Astrocyte (in vitro differentiated cells and primary cell): ENCODE data around the gene INSRR. TPM values are rescaled to one million over a fixed set of nuclear protein-coding genes. Genes with fewer than 3 reads are reported as not detected.
A peak's percentile ranks its signal among the peaks of the same experiment; 100 is the strongest.

Source experiments
- DNase-seq: peaks from one replicate; pipeline ENCODE4 v3.0.0-alpha.2; 2010; ENCODE audit warnings: low read depth
- FAIRE-seq: peaks from 2 replicates; lab custom pipeline; 2011; peaks lifted over from hg19 to GRCh38; lab: Jason Lieb, UNC
- H2AFZ ChIP-seq: 2 replicates; pipeline ENCODE4 v1.6.0; 2012; ENCODE audit warnings: low read depth, low read length, inconsistent platforms
- H3K27ac ChIP-seq: 2 replicates; pipeline ENCODE4 v1.5.1; 2011; ENCODE audit warnings: low read depth, low read length, inconsistent platforms
- H3K27me3 ChIP-seq: 2 replicates; pipeline ENCODE4 v1.6.0; 2011; ENCODE audit warnings: low read length, inconsistent platforms; ENCODE audit not compliant: insufficient read depth
- H3K36me3 ChIP-seq: 2 replicates; pipeline ENCODE4 v1.5.1; 2011; ENCODE audit warnings: low read length, inconsistent platforms; ENCODE audit not compliant: insufficient read depth
- H3K4me1 ChIP-seq: 2 replicates; pipeline ENCODE4 v1.5.1; 2011; ENCODE audit warnings: low read length, inconsistent platforms; ENCODE audit not compliant: insufficient read depth
- H3K4me2 ChIP-seq: 2 replicates; pipeline ENCODE4 v1.6.0; 2012; ENCODE audit warnings: low read length, inconsistent platforms
- H3K4me3 ChIP-seq: 2 replicates; pipeline ENCODE4 v1.5.1; 2011; ENCODE audit warnings: low read depth, mild to moderate bottlenecking, low read length, inconsistent platforms; ENCODE audit not compliant: insufficient read depth
- H3K79me2 ChIP-seq: 2 replicates; pipeline ENCODE4 v1.6.0; 2012; ENCODE audit warnings: mild to moderate bottlenecking, low read length, inconsistent platforms; ENCODE audit not compliant: insufficient read depth
- H3K9ac ChIP-seq: 2 replicates; pipeline ENCODE4 v1.6.0; 2012; ENCODE audit warnings: mild to moderate bottlenecking, low read length, inconsistent platforms
- H3K9me3 ChIP-seq: 2 replicates; pipeline ENCODE4 v1.5.1; 2012; ENCODE audit warnings: low read depth, mild to moderate bottlenecking, low read length, inconsistent platforms; ENCODE audit not compliant: insufficient read depth
- H4K20me1 ChIP-seq: 2 replicates; pipeline ENCODE4 v1.6.0; 2012; ENCODE audit warnings: low read length, inconsistent platforms; ENCODE audit not compliant: insufficient read depth
- H3K27ac Mint-ChIP-seq: one replicate; pipeline ENCODE4 v1.8.0; 2021; ENCODE audit warnings: mild to moderate bottlenecking, mixed read lengths; ENCODE audit not compliant: unreplicated experiment
- H3K27me3 Mint-ChIP-seq: one replicate; pipeline ENCODE4 v1.8.0; 2021; ENCODE audit warnings: low read depth, mixed read lengths; ENCODE audit not compliant: unreplicated experiment
- H3K36me3 Mint-ChIP-seq: one replicate; pipeline ENCODE4 v1.8.0; 2021; ENCODE audit warnings: low read depth, mixed read lengths; ENCODE audit not compliant: unreplicated experiment
- H3K4me1 Mint-ChIP-seq: one replicate; pipeline ENCODE4 v1.8.0; 2021; ENCODE audit warnings: low read depth, mixed read lengths; ENCODE audit not compliant: unreplicated experiment
- H3K4me3 Mint-ChIP-seq: one replicate; pipeline ENCODE4 v1.8.0; 2021; ENCODE audit warnings: mild to moderate bottlenecking, moderate library complexity, mixed read lengths; ENCODE audit not compliant: unreplicated experiment
- H3K9me3 Mint-ChIP-seq: one replicate; pipeline ENCODE4 v1.8.0; 2021; ENCODE audit warnings: mild to moderate bottlenecking, mixed read lengths; ENCODE audit not compliant: unreplicated experiment
- EZH2 ChIP-seq: IDR thresholded peaks from 2 replicates; pipeline ENCODE4 v1.6.1; 2012; ENCODE audit warnings: mild to moderate bottlenecking, low read length, inconsistent platforms; ENCODE audit not compliant: insufficient read depth
- total RNA-seq: library from RNA; stranded (reverse); gene quantifications from 2 replicates; pipeline ENCODE4 v1.2.1, GENCODE V29; 2021
- TF ChIP-seq, protein P1 (sequence below): IDR thresholded peaks from 2 replicates; pipeline ENCODE4 v1.5.1; 2011; ENCODE audit warnings: low read depth, mild to moderate bottlenecking, inconsistent platforms, low read length, moderate library complexity; ENCODE audit not compliant: insufficient read depth

The INSRR gene
- total RNA-seq, 1 donor from 2014 or later: 0.05 TPM

DNA sequence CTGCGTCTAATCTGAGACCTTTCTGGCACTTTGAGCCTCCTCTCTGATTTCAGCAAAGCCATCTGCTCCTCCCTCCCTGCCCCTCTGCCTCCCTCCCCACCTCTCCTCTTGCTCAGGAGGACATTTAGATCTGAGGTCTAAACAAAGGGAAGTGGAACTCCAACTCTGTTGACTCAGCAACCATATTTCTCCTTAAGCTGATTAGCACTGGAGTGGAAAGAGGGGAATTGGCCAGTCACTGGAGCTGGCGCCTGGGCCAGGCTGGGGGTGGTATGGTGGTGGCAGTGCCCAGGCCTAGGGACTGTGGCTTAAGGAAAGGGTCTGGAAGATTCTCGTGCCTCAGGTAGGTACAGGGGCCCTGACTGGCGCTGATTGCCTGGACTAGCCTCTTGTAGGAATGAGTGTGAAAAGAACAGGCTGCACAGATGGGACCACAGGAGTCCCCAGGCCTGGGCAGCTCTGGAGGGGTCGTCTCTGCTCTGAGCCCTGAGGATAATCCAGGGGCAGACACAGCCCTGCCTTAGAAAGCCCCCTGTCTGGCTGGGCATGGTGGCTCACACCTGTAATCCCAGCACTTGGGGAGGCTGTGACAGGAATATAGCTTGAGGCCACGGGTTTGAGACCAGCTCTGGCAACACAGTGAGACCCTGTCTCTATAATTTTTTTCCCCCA lies 54.2 kb downstream of the INSRR start:
- TF ChIP-seq EZH2: no peak
- TF ChIP-seq, protein P1, sequence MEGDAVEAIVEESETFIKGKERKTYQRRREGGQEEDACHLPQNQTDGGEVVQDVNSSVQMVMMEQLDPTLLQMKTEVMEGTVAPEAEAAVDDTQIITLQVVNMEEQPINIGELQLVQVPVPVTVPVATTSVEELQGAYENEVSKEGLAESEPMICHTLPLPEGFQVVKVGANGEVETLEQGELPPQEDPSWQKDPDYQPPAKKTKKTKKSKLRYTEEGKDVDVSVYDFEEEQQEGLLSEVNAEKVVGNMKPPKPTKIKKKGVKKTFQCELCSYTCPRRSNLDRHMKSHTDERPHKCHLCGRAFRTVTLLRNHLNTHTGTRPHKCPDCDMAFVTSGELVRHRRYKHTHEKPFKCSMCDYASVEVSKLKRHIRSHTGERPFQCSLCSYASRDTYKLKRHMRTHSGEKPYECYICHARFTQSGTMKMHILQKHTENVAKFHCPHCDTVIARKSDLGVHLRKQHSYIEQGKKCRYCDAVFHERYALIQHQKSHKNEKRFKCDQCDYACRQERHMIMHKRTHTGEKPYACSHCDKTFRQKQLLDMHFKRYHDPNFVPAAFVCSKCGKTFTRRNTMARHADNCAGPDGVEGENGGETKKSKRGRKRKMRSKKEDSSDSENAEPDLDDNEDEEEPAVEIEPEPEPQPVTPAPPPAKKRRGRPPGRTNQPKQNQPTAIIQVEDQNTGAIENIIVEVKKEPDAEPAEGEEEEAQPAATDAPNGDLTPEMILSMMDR: no peak

DNA sequence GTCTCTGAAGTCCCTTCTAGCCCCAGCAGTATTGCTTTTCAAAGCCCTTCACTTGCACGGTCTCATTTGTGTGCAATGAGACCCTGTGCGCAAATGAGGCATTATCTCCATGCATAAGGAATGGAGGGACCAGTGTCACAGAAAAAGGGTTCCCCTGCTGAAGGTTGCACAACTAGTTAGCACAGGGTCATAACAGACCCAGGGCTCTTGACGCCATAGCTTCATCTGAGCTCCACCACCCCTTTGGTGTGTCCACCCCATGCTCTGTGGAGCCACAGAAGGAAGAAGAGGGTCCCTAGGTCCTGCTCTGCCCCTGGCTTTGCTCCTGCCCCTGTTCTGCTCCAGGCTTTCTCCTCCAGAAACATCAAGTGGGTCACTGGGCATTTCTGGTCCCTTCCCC lies 54.9 kb downstream of the INSRR start:
- H3K9me3 ChIP-seq: no peaks in the 10 kb centered on the region
- H3K27me3 ChIP-seq: no peaks in the 10 kb centered on the region
- H3K4me2 ChIP-seq: peak overlapping the region; percentile 34
- peaks cover 12% of the 10 kb centered on the region for H3K4me1 ChIP-seq
- H4K20me1 ChIP-seq: peaks cover 38% of the 10 kb centered on the region
- Mint-ChIP-seq H3K27me3 (peaks cover 15% of the 10 kb centered on the region), H3K4me3 (no peak overlapping the region), H3K36me3 (peaks cover 19% of the 10 kb centered on the region), H3K9me3 (peaks cover 5% of the 10 kb centered on the region), H3K27ac (no peak overlapping the region), H3K4me1 (peaks cover 17% of the 10 kb centered on the region)
- no peak overlapping the region for H2AFZ ChIP-seq
- peaks cover 16% of the 10 kb centered on the region for H3K36me3 ChIP-seq
- H3K4me3 ChIP-seq: no peak overlapping the region
- TF ChIP-seq EZH2: no peak
- TF ChIP-seq, protein P1: no peak
- FAIRE-seq (no peak), DNase-seq (no peak)
- no peaks in the 10 kb centered on the region for H3K79me2 ChIP-seq
- peak overlapping the region; percentile 28 for H3K9ac ChIP-seq
- no peak overlapping the region for H3K27ac ChIP-seq

More for the DNA sequence above, 54.2 kb downstream of the INSRR start:
- Histone ChIP-seq H3K27ac (no peak overlapping the region), H3K79me2 (no peaks in the 10 kb centered on the region), H3K9me3 (no peaks in the 10 kb centered on the region), H3K9ac (peak overlapping the region; percentile 28), H3K4me3 (no peak overlapping the region), H3K4me2 (peak overlapping the region; percentile 34), H4K20me1 (peaks cover 34% of the 10 kb centered on the region), H2AFZ (no peak overlapping the region), H3K27me3 (no peaks in the 10 kb centered on the region), H3K36me3 (peaks cover 11% of the 10 kb centered on the region), H3K4me1 (peaks cover 12% of the 10 kb centered on the region)
- Mint-ChIP-seq H3K36me3 (peaks cover 19% of the 10 kb centered on the region), H3K27ac (no peak overlapping the region), H3K9me3 (peaks cover 5% of the 10 kb centered on the region), H3K27me3 (peaks cover 15% of the 10 kb centered on the region), H3K4me3 (no peak overlapping the region), H3K4me1 (peaks cover 15% of the 10 kb centered on the region)
- FAIRE-seq (no peak), DNase-seq (peak; percentile 76)
